Posterior cingulate gyrus (tissue), 11 donors: Measurements from ENCODE around the gene SF3B3.
A peak's percentile ranks its signal among the peaks of the same experiment; 100 is the strongest.

ENCODE experiments used
- DNase-seq, 10 donors: peaks; one replicate each; pipeline versions ENCODE4 v3.0.0 to v3.0.0-alpha.2; 2020 to 2021; ENCODE audit warnings: mixed read lengths in 3 of 10
- intact Hi-C: fragments of 100-400 bp; cut with DNase I; formaldehyde crosslinking; loops from one replicate; pipeline ENCODE4 v1.15.1; 2023

The SF3B3 gene

GRCh38 chr16:70523743-70524398 lies at the start of gene SF3B3:
Gene SF3B3, plus strand, starts transcription at chr16:70523816. Its CDS starts 2,841 bp downstream, at chr16:70526657.
- intact Hi-C loops: loop anchor here (2.0 kb wide), 1 partner anchor 129 kb away; no protein-coding TSS in a partner anchor
- peak; percentile 45 to 93 (median 70) for DNase-seq

GRCh38 chr16:70474320-70475053 lies 49.1 kb upstream of the SF3B3 start:
- intact Hi-C loops: no loop called here
- peak in 2 of 10 donors; percentile 60 to 71 for DNase-seq

- intact Hi-C loops: no loop called here
Measured at GRCh38 chr16:70475054-70475871, 48.4 kb upstream of the SF3B3 start.

GRCh38 chr16:70476272-70477020 lies 47.2 kb upstream of the SF3B3 start:
- peak in 3 of 10 donors; percentile 24 to 60 (median 48) for DNase-seq
- intact Hi-C loops: no loop called here

More at GRCh38 chr16:70475054-70475871, 48.4 kb upstream of the SF3B3 start:
- peak in 3 of 10 donors; percentile 64 to 85 (median 67) for DNase-seq

- DNase-seq: peak in 3 of 10 donors; percentile 51 to 79 (median 78)
- intact Hi-C loops: no loop called here
Measured at GRCh38 chr16:70478169-70478568, 45.4 kb upstream of the SF3B3 start.

DNA sequence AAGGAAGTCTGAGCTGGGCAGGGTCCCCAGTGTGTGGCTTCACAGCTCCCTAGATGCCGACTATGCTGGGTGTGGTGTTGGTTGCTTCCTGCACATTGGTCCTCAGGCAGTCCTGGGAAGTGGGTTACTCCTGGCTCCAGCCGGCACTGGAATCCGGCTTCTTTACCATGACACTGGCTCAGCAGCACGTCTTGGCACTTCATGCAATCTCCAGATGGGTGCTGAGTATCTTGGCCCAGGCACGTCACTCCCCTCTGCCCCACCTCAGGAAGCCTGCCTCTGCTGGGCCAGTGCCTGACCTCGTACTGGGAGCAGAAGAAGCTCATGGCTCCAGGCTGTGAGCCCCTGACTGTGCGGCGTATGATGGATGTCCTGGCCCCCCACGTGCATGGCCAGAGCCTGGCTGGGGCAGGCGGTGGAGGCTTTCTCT lies 44.7 kb upstream of the SF3B3 start:
- intact Hi-C loops: no loop called here
- DNase-seq: peak in 2 of 10 donors; percentile 66 to 74

DNA sequence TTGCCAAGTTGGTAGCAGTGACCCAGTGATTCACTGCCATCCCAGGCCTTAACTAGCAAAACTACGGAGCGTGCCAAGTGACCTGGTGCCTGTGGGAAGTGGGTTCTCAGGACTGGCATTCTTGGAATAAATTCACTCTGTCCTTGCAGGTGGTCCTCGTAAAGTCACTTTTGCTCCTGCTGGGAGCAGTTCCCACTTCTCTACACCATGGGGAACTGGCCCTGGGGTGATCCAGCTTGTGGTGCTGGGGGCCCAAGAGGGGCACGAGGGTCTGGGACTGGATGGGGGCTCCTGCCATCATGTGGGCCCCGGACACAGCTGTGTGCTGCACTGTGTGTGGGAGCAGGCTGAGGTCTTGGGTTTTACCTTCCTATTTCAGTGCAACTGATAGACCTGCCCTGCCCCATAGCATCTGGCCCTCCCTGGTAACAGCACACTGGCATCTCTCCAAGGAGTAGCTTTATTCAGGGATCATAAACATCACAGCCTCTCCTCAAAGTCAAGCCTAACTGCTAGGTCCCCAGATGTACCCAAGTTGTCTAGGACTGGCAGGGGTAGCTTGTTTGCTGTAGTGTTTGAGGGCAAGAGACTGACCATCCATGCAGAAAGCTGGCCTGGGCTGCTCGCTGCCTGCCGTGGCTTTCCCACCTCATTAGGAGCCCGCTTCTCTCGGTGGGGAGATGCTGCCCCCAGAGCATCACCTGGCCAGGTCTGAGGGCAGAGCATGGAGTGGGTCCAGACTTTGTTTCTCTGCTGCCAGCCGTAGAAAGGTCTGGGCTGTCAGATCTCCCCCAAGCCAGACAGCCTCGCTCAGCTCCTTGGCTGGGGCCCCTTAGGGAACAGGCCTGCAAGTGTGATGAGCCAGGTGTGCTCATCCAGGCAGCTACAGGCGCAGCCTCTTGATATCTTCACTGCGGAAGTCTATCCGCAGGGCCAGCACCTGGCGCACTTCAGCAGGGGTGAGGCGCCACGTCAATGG lies 43.2 kb upstream of the SF3B3 start:
- intact Hi-C loops: no loop called here

DNA sequence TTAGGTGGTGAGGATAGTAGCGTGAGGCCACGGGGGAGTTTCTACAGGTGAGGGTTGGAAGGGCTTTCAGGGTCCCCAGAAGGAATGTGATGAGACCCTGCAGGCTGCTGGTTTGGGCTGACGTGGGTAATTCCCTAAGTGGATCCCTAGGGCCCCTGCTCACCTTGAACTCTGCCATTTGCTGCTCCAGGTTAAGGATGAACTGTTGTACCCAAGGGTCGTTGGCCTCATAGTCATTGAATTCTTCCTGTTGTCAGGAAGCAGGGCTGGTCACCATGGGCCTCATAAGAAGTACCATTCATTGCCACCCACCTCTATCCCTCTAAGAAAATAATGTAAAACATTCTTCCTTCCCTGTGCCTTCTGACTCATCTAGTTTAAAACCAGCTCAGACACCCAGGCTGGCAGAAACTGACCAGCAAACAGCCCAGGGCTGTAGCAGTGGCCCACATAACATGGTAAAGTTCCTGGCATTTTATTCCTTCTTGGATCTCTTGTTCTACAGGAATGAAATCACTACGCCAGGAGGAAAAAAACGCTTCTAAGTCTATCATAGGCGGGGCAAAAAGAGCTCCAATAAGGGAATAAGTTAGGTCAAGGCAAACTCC lies 41.6 kb upstream of the SF3B3 start:
- DNase-seq: peak in 2 of 10 donors; percentile 5 to 27
- intact Hi-C loops: no loop called here

More for the DNA sequence above, 43.2 kb upstream of the SF3B3 start:
- DNase-seq: peak in 3 of 10 donors; percentile 27 to 64 (median 33)

DNA sequence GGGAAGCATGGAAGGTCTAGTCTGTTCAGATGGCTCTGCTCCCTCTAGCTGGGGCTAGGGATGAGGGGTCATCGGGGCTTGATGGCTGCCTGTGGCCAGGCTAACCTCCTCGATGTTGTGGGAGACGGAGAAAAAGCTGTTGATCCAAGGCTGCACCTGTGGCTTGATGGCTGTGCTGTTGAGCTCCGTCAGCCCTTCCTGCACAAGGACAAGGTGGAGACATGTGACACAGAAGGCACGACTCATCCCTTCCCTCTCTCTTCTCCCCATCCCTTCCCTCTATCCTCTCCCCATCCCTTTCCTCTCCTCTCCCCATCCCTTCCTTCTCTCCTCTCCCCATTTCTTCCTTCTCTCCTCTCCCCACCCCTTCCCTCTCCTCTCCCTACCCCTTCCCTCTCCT lies 41.0 kb upstream of the SF3B3 start:
- DNase-seq: peak in 3 of 10 donors; percentile 8 to 43 (median 28)
- intact Hi-C loops: no loop called here

DNA sequence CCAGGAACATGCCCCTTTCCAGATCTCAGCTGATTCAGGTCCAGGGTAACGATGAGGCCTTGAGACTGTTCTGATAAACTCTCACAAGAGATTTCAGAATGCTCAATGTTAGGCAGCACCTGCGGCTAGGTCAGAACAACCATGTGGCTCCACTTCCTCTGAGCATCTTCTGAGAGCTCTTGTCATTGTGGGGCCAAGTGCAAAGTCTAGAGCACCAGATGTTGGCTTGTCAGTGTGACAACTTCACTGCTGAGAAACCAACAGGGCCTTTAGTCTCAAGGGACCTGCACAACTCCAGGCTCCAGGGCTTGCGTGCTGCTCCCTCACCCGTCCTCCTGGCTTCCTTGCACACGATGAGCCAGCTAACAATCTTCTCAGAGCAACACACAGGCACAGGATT lies 40.2 kb upstream of the SF3B3 start:
- DNase-seq: peak in 2 of 10 donors; percentile 16 to 53
- intact Hi-C loops: no loop called here

- intact Hi-C loops: no loop called here
- DNase-seq: no peak
Measured at GRCh38 chr16:70484867-70485266, 38.7 kb upstream of the SF3B3 start.

- intact Hi-C loops: no loop called here
- DNase-seq: peak in 7 of 10 donors; percentile 32 to 89 (median 71)
Measured at GRCh38 chr16:70490261-70490660, 33.4 kb upstream of the SF3B3 start.

- DNase-seq: peak in 1 of 10 donors; percentile 47
- intact Hi-C loops: no loop called here
Measured at GRCh38 chr16:70493802-70494201, 29.8 kb upstream of the SF3B3 start.

DNA sequence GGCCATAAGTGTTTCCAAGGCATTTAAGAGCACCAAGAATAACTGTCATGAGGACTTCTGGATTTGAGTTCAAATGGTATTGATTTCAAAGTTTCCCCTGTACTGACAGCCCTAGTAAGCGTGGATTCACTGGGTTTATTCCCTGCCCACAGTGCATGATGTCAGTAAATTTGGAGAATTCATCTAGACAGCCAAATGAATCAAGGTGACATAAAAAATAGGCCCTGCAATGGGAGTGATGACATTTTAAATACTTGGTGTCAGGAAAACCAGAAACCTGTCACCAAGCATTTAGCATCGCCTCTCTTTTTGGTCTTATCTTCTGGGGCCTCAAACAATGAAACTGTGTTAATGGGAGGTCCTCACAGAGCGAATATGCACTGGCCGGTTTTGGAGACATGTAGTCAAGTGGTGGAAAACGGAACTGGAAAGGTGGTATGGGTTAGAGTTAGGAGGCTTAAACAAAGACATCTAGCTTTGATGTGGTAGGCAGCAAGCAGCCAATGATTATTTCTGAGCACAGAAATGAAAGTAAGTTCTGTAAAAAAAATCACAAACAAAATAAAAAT lies 29.3 kb upstream of the SF3B3 start:
- intact Hi-C loops: no loop called here
- DNase-seq: peak in 1 of 10 donors; percentile 7

DNA sequence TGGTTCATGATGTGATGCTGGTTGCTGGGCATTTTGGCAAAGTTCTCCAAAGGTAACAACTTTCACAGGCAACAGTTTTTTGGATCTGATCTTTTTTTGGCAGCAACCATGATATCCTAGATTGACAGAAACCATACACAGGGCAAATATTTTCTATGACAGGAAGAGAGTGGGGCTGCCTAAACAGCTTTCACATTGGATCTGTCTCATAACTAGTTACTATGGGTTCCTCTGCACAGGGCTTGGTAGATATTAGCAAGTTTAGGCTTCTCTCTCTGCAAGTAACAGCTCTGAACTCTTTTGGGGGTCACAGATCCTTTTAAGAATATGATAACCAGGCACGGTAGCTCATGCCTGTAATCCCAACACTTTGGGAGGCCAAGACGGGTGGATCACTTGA lies 28.8 kb upstream of the SF3B3 start:
- no peak for DNase-seq
- intact Hi-C loops: no loop called here

- intact Hi-C loops: no loop called here
- peak in 5 of 10 donors; percentile 25 to 90 (median 46) for DNase-seq
Measured at GRCh38 chr16:70495425-70496182, 28.0 kb upstream of the SF3B3 start.

- DNase-seq: peak in 1 of 10 donors; percentile 10
- intact Hi-C loops: no loop called here
Measured at GRCh38 chr16:70496513-70496912, 27.1 kb upstream of the SF3B3 start.
